ENCODE measurements around the gene IRAK2.

- TF ChIP-seq POLR2AphosphoS5 (IDR thresholded peaks at IDR 0.05) (no peak), POLR2A (IDR thresholded peaks at IDR 0.05) (no peak), EP300 (IDR thresholded peaks at IDR 0.05) (no peak)
- TF ChIP-seq, protein P1, sequence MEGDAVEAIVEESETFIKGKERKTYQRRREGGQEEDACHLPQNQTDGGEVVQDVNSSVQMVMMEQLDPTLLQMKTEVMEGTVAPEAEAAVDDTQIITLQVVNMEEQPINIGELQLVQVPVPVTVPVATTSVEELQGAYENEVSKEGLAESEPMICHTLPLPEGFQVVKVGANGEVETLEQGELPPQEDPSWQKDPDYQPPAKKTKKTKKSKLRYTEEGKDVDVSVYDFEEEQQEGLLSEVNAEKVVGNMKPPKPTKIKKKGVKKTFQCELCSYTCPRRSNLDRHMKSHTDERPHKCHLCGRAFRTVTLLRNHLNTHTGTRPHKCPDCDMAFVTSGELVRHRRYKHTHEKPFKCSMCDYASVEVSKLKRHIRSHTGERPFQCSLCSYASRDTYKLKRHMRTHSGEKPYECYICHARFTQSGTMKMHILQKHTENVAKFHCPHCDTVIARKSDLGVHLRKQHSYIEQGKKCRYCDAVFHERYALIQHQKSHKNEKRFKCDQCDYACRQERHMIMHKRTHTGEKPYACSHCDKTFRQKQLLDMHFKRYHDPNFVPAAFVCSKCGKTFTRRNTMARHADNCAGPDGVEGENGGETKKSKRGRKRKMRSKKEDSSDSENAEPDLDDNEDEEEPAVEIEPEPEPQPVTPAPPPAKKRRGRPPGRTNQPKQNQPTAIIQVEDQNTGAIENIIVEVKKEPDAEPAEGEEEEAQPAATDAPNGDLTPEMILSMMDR (IDR thresholded peaks at IDR 0.05) = no peak
Observed at GRCh38 chr3:10289077-10289476, 124.4 kb downstream of the IRAK2 start.
